Left ventricle myocardium inferior (tissue), 1 donor: Measurements from ENCODE around the gene TMEM229A. TPM values are rescaled to one million over a fixed set of nuclear protein-coding genes. Genes with fewer than 3 reads are reported as not detected.
"Not testable (repeated sequence)": the region's sequence is repeated elsewhere in the genome, so short reads cannot be mapped to it uniquely, and the experiment has no call there.

ENCODE experiments used
- DNase-seq: peaks from one replicate; pipeline ENCODE4 v3.0.0-alpha.2; 2020
- H3K27ac ChIP-seq: fragments of 200-600 bp; replicated peaks from 2 replicates; pipeline ENCODE4 v1.8.0; 2021
- H3K27me3 ChIP-seq: fragments of 200-600 bp; 2 replicates; pipeline ENCODE4 v1.8.0; 2021; ENCODE audit warnings: low read depth
- H3K36me3 ChIP-seq: fragments of 200-600 bp; 2 replicates; pipeline ENCODE4 v1.8.0; 2021
- H3K4me1 ChIP-seq: fragments of 200-600 bp; 2 replicates; pipeline ENCODE4 v1.8.0; 2021
- H3K4me3 ChIP-seq: fragments of 200-600 bp; 2 replicates; pipeline ENCODE4 v1.8.0; 2021; ENCODE audit warnings: mild to moderate bottlenecking, moderate library complexity
- H3K9me3 ChIP-seq: fragments of 200-600 bp; replicated peaks from 2 replicates; pipeline ENCODE4 v1.8.0; 2021
- CTCF ChIP-seq: fragments of 200-600 bp; IDR thresholded peaks from 2 replicates; pipeline ENCODE4 v1.8.0; 2021; ENCODE audit warnings: antibody characterized with exemption, mild to moderate bottlenecking, borderline replicate concordance
- intact Hi-C: fragments of 100-400 bp; cut with micrococcal nuclease; formaldehyde crosslinking; loops from one replicate; pipeline ENCODE4 v1.11.0; 2022
- long read RNA-seq: library from polyadenylated mRNA; unstranded; transcript quantifications from one replicate; pipeline ENCODE4 v2.0.0, GENCODE V29; 2021
- total RNA-seq: library from RNA; stranded (reverse); fragmentation: NEBNext Ultra II Directional; extraction: Animal tissue kit (Norgen Biotek cat#: 25700); gene quantifications from one replicate; pipeline ENCODE4 v1.2.1, GENCODE V29; 2021
- donor health status: DM: no; HTN: yes; CAD: no; lungs with severe emphysema.

TMEM229A gene
- not detected for total RNA-seq
- long read RNA-seq = 0 reads

- H3K4me1 ChIP-seq = peaks cover 21% of the 10 kb centered on the region
- no peaks in the 10 kb centered on the region for H3K9me3 ChIP-seq
- TF ChIP-seq CTCF = no peak
- H3K27ac ChIP-seq = no peak within 1 kb of the TSS
- intact Hi-C loops = no loop called here
- H3K36me3 ChIP-seq = no peaks in the 10 kb centered on the region
- peaks cover 64% of the 10 kb centered on the region for H3K27me3 ChIP-seq
- peak; percentile 15 for DNase-seq
- H3K4me3 ChIP-seq = peak within 1 kb of the TSS; percentile 70
Measured at GRCh38 chr7:124032369-124033094, at the start of gene TMEM229A. TSS of gene TMEM229A (minus strand) at chr7:124033067. CDS start at chr7:124033003, 64 bp downstream.

GRCh38 chr7:124082234-124082633, 49.4 kb upstream of the TMEM229A start:
- DNase-seq, H3K36me3 ChIP-seq, intact Hi-C loops, H3K4me3 ChIP-seq, H3K27me3 ChIP-seq, H3K27ac ChIP-seq, H3K9me3 ChIP-seq: not testable (repeated sequence)
- H3K4me1 ChIP-seq = peaks cover 19% of the 10 kb centered on the region

GRCh38 chr7:124077546-124077945, 44.7 kb upstream of the TMEM229A start:
- no peak for DNase-seq
- H3K4me3 ChIP-seq = no peak overlapping the region
- no peaks in the 10 kb centered on the region for H3K27me3 ChIP-seq
- H3K4me1 ChIP-seq = no peaks in the 10 kb centered on the region
- H3K27ac ChIP-seq = no peak overlapping the region
- no peaks in the 10 kb centered on the region for H3K36me3 ChIP-seq
- intact Hi-C loops = no loop called here
- no peak for TF ChIP-seq CTCF
- H3K9me3 ChIP-seq = no peaks in the 10 kb centered on the region

- no peaks in the 10 kb centered on the region for H3K9me3 ChIP-seq
- H3K27ac ChIP-seq = no peak overlapping the region
- no peak overlapping the region for H3K4me3 ChIP-seq
- H3K4me1 ChIP-seq = no peaks in the 10 kb centered on the region
- no peaks in the 10 kb centered on the region for H3K36me3 ChIP-seq
- H3K27me3 ChIP-seq = no peaks in the 10 kb centered on the region
- intact Hi-C loops = no loop called here
- DNase-seq = no peak
- TF ChIP-seq CTCF = no peak
Measured at GRCh38 chr7:124076841-124077240, 44.0 kb upstream of the TMEM229A start.

- Histone ChIP-seq H3K36me3 (no peaks in the 10 kb centered on the region), H3K4me3 (no peak overlapping the region), H3K4me1 (no peaks in the 10 kb centered on the region), H3K9me3 (no peaks in the 10 kb centered on the region), H3K27me3 (no peaks in the 10 kb centered on the region), H3K27ac (no peak overlapping the region)
- intact Hi-C loops = no loop called here
- no peak for DNase-seq
- TF ChIP-seq CTCF = no peak
Measured at GRCh38 chr7:124074007-124074406, 41.1 kb upstream of the TMEM229A start.

- Histone ChIP-seq H3K4me1 (no peaks in the 10 kb centered on the region), H3K4me3 (no peak overlapping the region), H3K36me3 (no peaks in the 10 kb centered on the region), H3K27me3 (no peaks in the 10 kb centered on the region), H3K27ac (no peak overlapping the region), H3K9me3 (no peaks in the 10 kb centered on the region)
- no peak for TF ChIP-seq CTCF
- intact Hi-C loops = no loop called here
- DNase-seq = no peak
Measured at GRCh38 chr7:124073310-124073645, 40.4 kb upstream of the TMEM229A start.
